ENCODE data around the gene ACTL7B.
"Not testable (repeated sequence)": the region's sequence is repeated elsewhere in the genome, so short reads cannot be mapped to it uniquely, and the experiment has no call there.

ACTL7B gene

GRCh38 chr9:108869092-108869725 is 13.4 kb upstream of the ACTL7B start:
- no peak for DNase-seq

- no peak for DNase-seq
These were observed 12.0 kb upstream of the ACTL7B start for GRCh38 chr9:108867829-108868228.

GRCh38 chr9:108867116-108867515 is 11.3 kb upstream of the ACTL7B start:
- DNase-seq = no peak

GRCh38 chr9:108866001-108866420 is 10.2 kb upstream of the ACTL7B start:
- DNase-seq = no peak

GRCh38 chr9:108865037-108865436 is 9.3 kb upstream of the ACTL7B start:
- DNase-seq = no peak

GRCh38 chr9:108864446-108864845 is 8.7 kb upstream of the ACTL7B start:
- no peak for DNase-seq

GRCh38 chr9:108863891-108864290 is 8.1 kb upstream of the ACTL7B start:
- DNase-seq = no peak

- DNase-seq = no peak
These were observed 6.2 kb upstream of the ACTL7B start, which contains the start of gene ACTL7A for GRCh38 chr9:108861997-108862396. Gene ACTL7A (plus strand): TSS chr9:108862266. CDS start chr9:108862323, 57 bp downstream.

GRCh38 chr9:108861464-108861863 is 5.7 kb upstream of the ACTL7B start:
- no peak for DNase-seq

GRCh38 chr9:108860764-108861163 is 5.0 kb upstream of the ACTL7B start:
- DNase-seq = no peak

GRCh38 chr9:108860354-108860753 is 4.6 kb upstream of the ACTL7B start:
- no peak for DNase-seq

GRCh38 chr9:108859459-108860114 is 3.8 kb upstream of the ACTL7B start:
- DNase-seq = no peak

GRCh38 chr9:108857572-108857971 is 1.8 kb upstream of the ACTL7B start:
- DNase-seq = no peak

- no peak for DNase-seq
These were observed 278 bp downstream of the ACTL7B start for GRCh38 chr9:108855529-108855886.

- no peak for DNase-seq
These were observed 901 bp downstream of the ACTL7B start for GRCh38 chr9:108854641-108855528.

GRCh38 chr9:108854094-108854493 is 1.7 kb downstream of the ACTL7B start:
- no peak for DNase-seq

- DNase-seq = no peak
These were observed 3.7 kb downstream of the ACTL7B start for GRCh38 chr9:108852079-108852478.

- DNase-seq = no peak
These were observed 4.6 kb downstream of the ACTL7B start for GRCh38 chr9:108851138-108851537.

GRCh38 chr9:108850293-108850897 is 5.4 kb downstream of the ACTL7B start:
- DNase-seq = no peak

- not testable (repeated sequence) for DNase-seq
These were observed 7.5 kb downstream of the ACTL7B start for GRCh38 chr9:108848296-108848695.

GRCh38 chr9:108845947-108846346 is 9.8 kb downstream of the ACTL7B start:
- DNase-seq = no peak

GRCh38 chr9:108845507-108845906 is 10.3 kb downstream of the ACTL7B start:
- no peak for DNase-seq

GRCh38 chr9:108844856-108845255 is 10.9 kb downstream of the ACTL7B start:
- DNase-seq = no peak
